ENCODE data around the gene MS4A18.

DNA sequence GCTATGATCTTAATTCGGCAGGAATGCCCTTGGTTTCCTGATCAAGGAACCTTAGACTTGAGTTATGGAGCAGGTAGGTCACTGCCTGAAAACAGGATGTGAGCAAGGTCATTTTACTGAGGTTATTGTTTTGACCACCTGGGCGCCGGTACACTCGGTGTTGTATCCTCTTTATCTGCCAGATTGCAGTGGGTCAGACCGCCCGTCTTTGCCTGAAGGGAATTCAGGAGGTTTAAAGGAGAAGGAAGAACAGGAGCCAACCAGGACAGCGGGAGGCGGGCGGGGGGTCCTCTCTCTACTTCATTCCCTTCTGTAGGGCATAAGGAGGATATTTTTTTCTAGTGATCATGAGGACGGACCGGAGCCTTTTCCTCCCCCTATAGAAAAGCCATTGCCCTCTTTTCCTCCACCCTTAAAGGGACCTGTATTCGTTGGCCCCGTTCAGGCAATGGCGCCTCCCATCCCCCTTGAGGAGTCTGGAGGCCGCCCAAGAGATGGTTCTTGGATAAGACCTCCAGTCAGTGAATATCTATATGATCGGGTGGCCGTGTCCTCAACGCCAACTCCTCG, 32.8 kb downstream of the MS4A18 start:
- TF ChIP-seq POLR2A (IDR thresholded peaks at IDR 0.05; ENCODE audit: low read depth, low read length): no peak
- TF ChIP-seq POLR2AphosphoS5 (IDR thresholded peaks at IDR 0.05; ENCODE audit: low read depth, low read length): no peak
